Epidermal melanocyte (primary cell): ENCODE data around the gene GOLGA2.

Experiments
- DNase-seq: peaks from one replicate; pipeline ENCODE4 v3.0.0; 2011; ENCODE audit warnings: low spot score; ENCODE audit not compliant: insufficient read length

GOLGA2 gene

GRCh38 chr9:128213746-128214497, 61.9 kb downstream of the GOLGA2 start:
- no peak for DNase-seq

GRCh38 chr9:128211981-128212281, 63.9 kb downstream of the GOLGA2 start:
- no peak for DNase-seq

- no peak for DNase-seq
These were observed 64.4 kb downstream of the GOLGA2 start for GRCh38 chr9:128211186-128211980.

- DNase-seq, result no peak
These were observed 66.7 kb downstream of the GOLGA2 start for GRCh38 chr9:128208946-128209669.

- DNase-seq, result no peak
These were observed 67.4 kb downstream of the GOLGA2 start for GRCh38 chr9:128208386-128208785.

- DNase-seq, result no peak
These were observed 68.6 kb downstream of the GOLGA2 start for GRCh38 chr9:128206916-128207910.

GRCh38 chr9:128206484-128206883, 69.3 kb downstream of the GOLGA2 start:
- no peak for DNase-seq
